ENCODE measurements around the gene AADACL2. TPM values are rescaled to one million over a fixed set of nuclear protein-coding genes. Genes with fewer than 3 reads are reported as not detected.
"Not testable (repeated sequence)": the region's sequence is repeated elsewhere in the genome, so short reads cannot be mapped to it uniquely, and the experiment has no call there.

Gene AADACL2
- total and polyA plus RNA-seq, 2 experiments from 2014 or later, result 0.10 TPM; not detected in 1

DNA sequence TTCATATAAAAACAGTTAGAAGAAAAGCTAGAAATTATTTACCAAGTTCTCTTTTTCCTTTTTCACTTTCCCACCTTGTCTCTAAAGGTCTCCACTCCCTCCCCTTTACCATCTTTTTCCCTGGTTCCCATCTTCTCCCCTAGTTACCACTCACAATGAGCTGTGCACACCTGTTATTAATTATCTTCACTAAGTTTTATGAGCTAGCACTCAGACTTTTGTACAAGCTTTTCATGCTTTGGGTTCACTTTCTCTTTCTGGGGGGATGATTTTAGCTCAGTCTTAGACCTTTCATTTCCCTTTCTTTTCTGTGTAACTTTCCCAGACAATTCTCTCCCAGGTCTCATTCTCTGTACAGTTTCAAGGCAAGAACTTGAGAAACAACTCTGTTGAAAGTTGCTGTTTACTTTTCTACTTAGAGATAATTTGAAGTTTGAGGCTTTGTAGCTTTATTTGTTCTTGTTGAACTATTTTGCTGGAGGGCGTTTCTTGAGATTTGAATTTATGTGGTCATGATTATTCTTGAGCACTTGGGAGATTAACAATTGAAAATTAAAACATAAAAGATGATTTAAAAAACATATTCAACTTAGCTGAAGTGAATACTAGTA, 56.2 kb downstream of the AADACL2 start:
- no peaks in the 10 kb centered on the region for H3K27me3 ChIP-seq
- peak overlapping the region; percentile 26 for H3K4me2 ChIP-seq
- no peak for DNase-seq (ENCODE audit: low spot score)
- H3K27ac ChIP-seq, result no peak overlapping the region
- no peak overlapping the region for H2AFZ ChIP-seq
- H3K79me2 ChIP-seq, result no peaks in the 10 kb centered on the region
- no peak overlapping the region for H3K4me3 ChIP-seq
- H4K20me1 ChIP-seq (ENCODE audit: insufficient read depth, poor library complexity, severe bottlenecking), result no peaks in the 10 kb centered on the region
- no peaks in the 10 kb centered on the region for H3K9me3 ChIP-seq (ENCODE audit: low read depth)
- H3K4me1 ChIP-seq (ENCODE audit: insufficient read depth), result no peaks in the 10 kb centered on the region
- TF ChIP-seq EZH2phosphoT487 (IDR thresholded peaks at IDR 0.05; ENCODE audit: low read depth, severe bottlenecking, unreplicated experiment), result no peak
- TF ChIP-seq CTCF (IDR thresholded peaks at IDR 0.05; ENCODE audit: poor library complexity), result no peak
- TF ChIP-seq EZH2 (IDR thresholded peaks at IDR 0.05; ENCODE audit: borderline replicate concordance), result no peak
- no peaks in the 10 kb centered on the region for H3K9me2 ChIP-seq (replicated peaks; ENCODE audit: insufficient read depth)
- whole genome bisulfite sequencing (ENCODE audit: low lambda C conversion rate, missing lambda C conversion rate), result 34% methylated on average over 1 of the region's 1 CpG
- H3K36me3 ChIP-seq (replicated peaks; ENCODE audit: insufficient read depth, low read depth), result no peaks in the 10 kb centered on the region

GRCh38 chr3:151790763-151791162, 57.0 kb downstream of the AADACL2 start:
- H3K27ac ChIP-seq; H3K79me2 ChIP-seq; H3K4me1 ChIP-seq (ENCODE audit: insufficient read depth); H3K9me2 ChIP-seq (replicated peaks; ENCODE audit: insufficient read depth); DNase-seq (ENCODE audit: low spot score); H3K4me2 ChIP-seq; H2AFZ ChIP-seq; H4K20me1 ChIP-seq (ENCODE audit: insufficient read depth, poor library complexity, severe bottlenecking); H3K36me3 ChIP-seq (replicated peaks; ENCODE audit: insufficient read depth, low read depth); H3K9me3 ChIP-seq (ENCODE audit: low read depth); H3K4me3 ChIP-seq; H3K27me3 ChIP-seq: not testable (repeated sequence)
- WGBS (ENCODE audit: low lambda C conversion rate, missing lambda C conversion rate), result 96% methylated on average over 2 of the region's 2 CpGs

DNA sequence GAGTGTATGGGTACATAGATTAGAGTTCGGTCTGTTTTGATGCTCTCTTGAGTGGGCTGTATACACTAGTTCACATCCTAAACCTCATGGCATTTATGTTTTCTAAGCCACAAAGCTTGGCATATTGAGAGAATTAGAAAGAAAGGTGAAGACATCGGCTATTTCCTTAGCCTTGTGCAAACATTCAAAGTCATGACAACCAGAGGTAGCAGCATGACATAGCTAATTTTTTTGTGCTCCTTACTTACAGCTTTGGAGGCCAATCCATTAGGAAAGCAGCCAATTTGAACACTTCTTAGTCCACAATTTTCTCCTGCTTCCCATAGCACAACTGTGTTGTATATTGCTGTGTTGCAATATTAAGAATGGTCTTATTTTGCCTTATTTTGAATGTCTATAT, 58.7 kb downstream of the AADACL2 start:
- Histone ChIP-seq H2AFZ (no peak overlapping the region), H3K4me2 (no peak overlapping the region), H3K36me3 (replicated peaks; ENCODE audit: insufficient read depth, low read depth) (no peaks in the 10 kb centered on the region), H3K9me2 (replicated peaks; ENCODE audit: insufficient read depth) (no peaks in the 10 kb centered on the region), H3K9me3 (ENCODE audit: low read depth) (no peaks in the 10 kb centered on the region), H4K20me1 (ENCODE audit: insufficient read depth, poor library complexity, severe bottlenecking) (no peaks in the 10 kb centered on the region), H3K4me3 (no peak overlapping the region), H3K27me3 (no peaks in the 10 kb centered on the region), H3K27ac (no peak overlapping the region), H3K79me2 (no peaks in the 10 kb centered on the region), H3K4me1 (ENCODE audit: insufficient read depth) (no peaks in the 10 kb centered on the region)
- no peak for TF ChIP-seq CTCF (IDR thresholded peaks at IDR 0.05; ENCODE audit: poor library complexity)
- TF ChIP-seq EZH2 (IDR thresholded peaks at IDR 0.05; ENCODE audit: borderline replicate concordance), result no peak
- no peak for TF ChIP-seq EZH2phosphoT487 (IDR thresholded peaks at IDR 0.05; ENCODE audit: low read depth, severe bottlenecking, unreplicated experiment)
- WGBS (ENCODE audit: low lambda C conversion rate, missing lambda C conversion rate), result 81% methylated on average over 2 of the region's 2 CpGs
- no peak for DNase-seq (ENCODE audit: low spot score)

GRCh38 chr3:151793636-151794035, 59.9 kb downstream of the AADACL2 start:
- Histone ChIP-seq H3K9me3 (ENCODE audit: low read depth) (no peaks in the 10 kb centered on the region), H3K27ac (no peak overlapping the region), H3K4me3 (no peak overlapping the region), H3K9me2 (replicated peaks; ENCODE audit: insufficient read depth) (no peaks in the 10 kb centered on the region), H3K27me3 (no peaks in the 10 kb centered on the region), H2AFZ (no peak overlapping the region), H3K4me2 (no peak overlapping the region), H3K79me2 (no peaks in the 10 kb centered on the region), H4K20me1 (ENCODE audit: insufficient read depth, poor library complexity, severe bottlenecking) (no peaks in the 10 kb centered on the region), H3K4me1 (ENCODE audit: insufficient read depth) (no peaks in the 10 kb centered on the region), H3K36me3 (replicated peaks; ENCODE audit: insufficient read depth, low read depth) (no peaks in the 10 kb centered on the region)
- WGBS (ENCODE audit: low lambda C conversion rate, missing lambda C conversion rate), result 69% methylated on average over 2 of the region's 2 CpGs
- TF ChIP-seq EZH2 (IDR thresholded peaks at IDR 0.05; ENCODE audit: borderline replicate concordance) (no peak), CTCF (IDR thresholded peaks at IDR 0.05; ENCODE audit: poor library complexity) (no peak), EZH2phosphoT487 (IDR thresholded peaks at IDR 0.05; ENCODE audit: low read depth, severe bottlenecking, unreplicated experiment) (no peak)
- no peak for DNase-seq (ENCODE audit: low spot score)

All from hepatocyte (in vitro differentiated cells).